HG02840 (cell line): ENCODE data around the gene VTCN1.
"Not testable (repeated sequence)": the region's sequence is repeated elsewhere in the genome, so short reads cannot be mapped to it uniquely, and the experiment has no call there.

Experiments
- ATAC-seq: cut with Tn5 transposase; IDR thresholded peaks from one replicate; pipeline ENCODE4 v1.9.1; 2021; ENCODE audit warnings: mild to moderate bottlenecking, moderate library complexity, moderate number of reproducible peaks; ENCODE audit not compliant: unreplicated experiment, low FRiP score

VTCN1 gene

GRCh38 chr1:117169871-117170596 lies 40.7 kb downstream of the VTCN1 start:
- no peak for ATAC-seq

DNA sequence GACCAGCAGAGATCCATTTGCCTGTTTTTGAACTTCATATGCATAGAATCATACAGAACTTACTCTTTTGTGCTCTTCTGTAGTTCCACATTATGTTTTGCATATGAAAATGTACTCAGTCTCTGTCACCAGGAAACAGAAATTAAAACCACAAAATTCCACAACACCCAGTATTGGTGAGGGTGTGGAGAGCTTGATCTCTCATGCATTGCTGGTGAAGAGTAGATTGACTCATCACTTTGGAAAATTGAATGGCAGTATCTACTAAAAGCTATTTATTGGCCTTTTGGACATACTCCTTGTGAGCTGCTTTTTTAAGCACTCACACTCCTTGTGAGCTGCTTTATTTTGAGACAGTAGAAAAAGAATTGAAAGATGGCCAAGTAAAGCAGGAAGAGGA lies 43.3 kb downstream of the VTCN1 start:
- no peak for ATAC-seq

DNA sequence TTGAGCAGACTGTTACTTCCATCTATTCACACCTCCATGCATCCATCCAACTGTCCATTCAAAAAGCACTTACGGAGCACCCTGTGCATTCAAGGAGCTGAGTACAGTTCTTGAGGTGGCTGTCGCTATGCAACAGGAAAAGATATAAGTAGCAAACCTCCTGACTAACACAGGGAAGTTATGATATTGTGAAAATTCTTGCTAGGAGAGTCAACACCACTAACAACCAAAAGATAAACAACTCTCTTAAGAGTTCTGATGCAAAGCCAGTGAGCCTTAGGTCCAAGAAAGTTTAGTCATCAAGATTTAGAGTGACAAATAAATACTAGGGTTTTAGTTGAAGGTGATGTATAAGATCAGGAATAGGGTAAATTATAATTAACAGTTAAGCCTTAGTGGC lies 44.7 kb downstream of the VTCN1 start:
- no peak for ATAC-seq

- no peak for ATAC-seq
Observed at GRCh38 chr1:117164209-117164608, 46.5 kb downstream of the VTCN1 start.

DNA sequence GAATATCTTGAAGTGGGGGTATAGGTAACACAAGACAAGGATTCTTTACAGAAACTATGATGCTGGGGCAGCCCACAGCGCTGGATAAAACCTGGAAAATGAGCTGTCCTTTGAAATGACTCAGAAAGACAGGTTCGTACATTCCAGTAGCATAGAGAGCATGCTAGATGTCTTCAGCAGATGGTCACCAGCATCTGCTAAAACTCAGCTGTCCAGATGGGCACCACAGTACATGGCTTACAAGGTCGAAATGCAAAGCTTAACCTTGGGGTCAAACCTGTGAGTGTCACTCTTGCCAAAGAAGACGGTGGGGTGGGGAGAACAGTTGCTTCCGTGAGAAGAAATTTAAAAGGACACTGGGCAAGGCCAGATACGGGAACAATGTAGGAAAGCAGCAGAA lies 47.9 kb downstream of the VTCN1 start:
- no peak for ATAC-seq

DNA sequence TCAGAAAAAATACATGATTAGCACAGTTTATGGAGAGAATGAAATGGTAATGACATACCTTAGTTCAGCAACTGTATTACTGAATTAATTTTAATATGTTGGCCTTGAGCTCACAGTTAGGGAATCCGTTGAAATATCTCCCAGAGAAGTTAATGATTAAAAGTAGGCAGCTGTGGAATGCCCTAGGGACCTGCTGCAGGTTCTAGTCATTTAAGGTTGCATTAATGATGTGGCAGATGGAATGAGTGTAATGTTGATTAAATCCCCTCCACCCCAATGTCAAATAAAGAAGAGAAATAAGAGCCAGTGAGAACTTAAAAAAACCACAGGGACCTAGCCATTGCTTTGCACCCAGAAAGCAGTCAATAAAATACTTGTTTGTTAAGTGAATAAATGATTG lies 48.8 kb downstream of the VTCN1 start:
- no peak for ATAC-seq

DNA sequence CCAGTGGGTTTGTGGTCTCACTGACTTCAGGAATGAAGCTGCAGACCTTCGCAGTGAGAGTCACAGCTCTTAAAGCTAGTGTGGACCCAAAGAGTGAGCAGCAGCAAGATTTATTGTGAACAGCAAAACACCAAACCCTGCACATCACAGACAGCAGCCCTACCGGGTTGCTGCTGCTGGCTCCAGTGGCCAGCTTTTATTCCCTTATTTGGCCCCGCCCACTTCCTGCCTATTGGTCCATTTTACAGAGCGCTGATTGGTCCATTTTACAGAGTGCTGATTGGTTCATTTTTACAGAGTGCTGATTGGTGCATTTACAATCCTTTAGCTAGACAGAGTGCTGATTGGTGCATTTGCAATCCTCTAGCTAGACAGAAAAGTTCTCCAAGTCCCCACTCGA lies 59.4 kb downstream of the VTCN1 start:
- ATAC-seq, result not testable (repeated sequence)

GRCh38 chr1:117150316-117150715 lies 60.4 kb downstream of the VTCN1 start:
- no peak for ATAC-seq

DNA sequence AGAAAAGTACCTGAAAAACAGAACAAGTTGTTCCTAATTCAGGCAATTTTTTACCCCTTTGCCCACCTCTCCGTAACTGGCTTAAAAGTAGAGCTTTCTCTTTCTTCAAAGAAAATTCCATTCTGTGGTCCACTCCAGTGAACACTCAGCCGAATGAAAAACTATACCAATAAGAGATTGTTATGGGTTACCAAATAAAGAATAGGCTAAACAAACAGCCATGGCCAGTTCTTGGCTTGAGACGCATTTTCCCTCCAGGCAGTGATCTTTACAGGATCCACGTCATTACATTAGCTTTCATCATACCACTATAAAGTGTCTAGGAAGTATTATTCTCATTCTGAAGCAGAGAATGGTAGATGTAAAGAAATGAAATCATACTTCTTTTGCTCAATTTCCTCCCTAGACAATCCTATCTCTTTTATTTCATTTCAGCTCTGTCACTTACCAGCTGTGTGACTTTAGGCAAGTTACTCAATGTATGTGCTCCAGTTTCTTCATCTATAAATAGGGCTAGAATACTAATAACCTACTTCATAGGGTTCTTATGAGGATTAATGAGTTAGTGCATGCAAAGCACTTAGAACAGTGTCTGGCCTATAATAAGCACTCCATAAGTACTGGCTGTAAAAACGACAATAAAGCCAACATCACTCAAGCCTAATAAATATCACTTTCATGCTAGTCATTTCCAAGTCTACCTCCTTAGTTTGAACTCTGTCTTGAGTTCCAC lies 62.7 kb downstream of the VTCN1 start:
- ATAC-seq, result no peak

- no peak for ATAC-seq
Observed at GRCh38 chr1:117147341-117147831, 63.3 kb downstream of the VTCN1 start.

GRCh38 chr1:117146575-117147340 lies 64.0 kb downstream of the VTCN1 start:
- no peak for ATAC-seq

- no peak for ATAC-seq
Observed at GRCh38 chr1:117146072-117146471, 64.7 kb downstream of the VTCN1 start.

GRCh38 chr1:117143871-117144270 lies 66.9 kb downstream of the VTCN1 start:
- no peak for ATAC-seq

DNA sequence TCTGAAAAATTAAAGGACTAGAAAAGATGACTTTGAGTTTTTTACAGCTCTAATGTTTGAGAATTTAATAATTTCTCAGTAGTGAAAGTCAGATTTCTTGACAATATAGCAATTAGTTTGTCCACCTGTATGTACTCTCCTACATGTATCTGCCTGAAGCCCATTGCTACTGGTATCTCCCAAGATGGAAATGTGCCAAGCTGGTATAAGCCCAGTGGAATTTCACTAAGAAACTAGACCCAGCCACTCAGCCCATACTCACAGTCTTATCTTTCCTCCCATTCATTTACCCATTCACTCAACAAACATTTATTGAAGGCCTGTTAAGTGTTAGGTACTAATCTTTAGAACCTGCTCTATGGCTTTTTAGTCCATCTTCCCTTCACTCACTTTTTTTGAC lies 67.6 kb downstream of the VTCN1 start:
- no peak for ATAC-seq

- ATAC-seq, result no peak
Observed at GRCh38 chr1:117142200-117142599, 68.5 kb downstream of the VTCN1 start.

GRCh38 chr1:117138561-117138960 lies 72.2 kb downstream of the VTCN1 start:
- no peak for ATAC-seq

- ATAC-seq, result no peak
Observed at GRCh38 chr1:117138106-117138505, 72.6 kb downstream of the VTCN1 start.

DNA sequence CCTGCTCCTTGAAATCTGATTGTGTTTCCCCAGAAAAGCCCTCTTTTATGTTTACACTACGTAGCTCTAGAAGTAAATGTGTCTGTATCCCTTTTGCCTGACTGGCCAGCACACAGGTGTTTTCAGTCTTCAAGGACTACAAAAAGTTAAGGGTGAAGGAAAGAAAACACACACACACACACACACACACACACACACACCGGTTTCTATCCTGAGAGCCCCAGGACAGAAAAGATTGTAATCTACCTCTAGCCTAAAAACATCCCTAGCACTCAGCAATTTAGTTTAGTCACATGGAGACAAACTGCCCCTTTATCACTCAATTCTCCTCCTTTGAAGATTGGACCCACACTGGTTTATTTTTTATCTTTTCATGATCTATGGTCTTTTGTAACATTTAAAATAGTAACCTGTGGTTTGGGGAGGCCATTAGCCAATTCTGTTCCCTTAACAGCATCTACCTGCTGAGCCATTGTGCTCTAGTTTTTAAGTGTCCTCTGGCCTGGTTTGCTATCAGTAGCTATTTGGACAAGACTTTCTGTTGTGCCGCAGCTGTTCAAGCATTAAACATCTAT lies 73.4 kb downstream of the VTCN1 start:
- no peak for ATAC-seq

DNA sequence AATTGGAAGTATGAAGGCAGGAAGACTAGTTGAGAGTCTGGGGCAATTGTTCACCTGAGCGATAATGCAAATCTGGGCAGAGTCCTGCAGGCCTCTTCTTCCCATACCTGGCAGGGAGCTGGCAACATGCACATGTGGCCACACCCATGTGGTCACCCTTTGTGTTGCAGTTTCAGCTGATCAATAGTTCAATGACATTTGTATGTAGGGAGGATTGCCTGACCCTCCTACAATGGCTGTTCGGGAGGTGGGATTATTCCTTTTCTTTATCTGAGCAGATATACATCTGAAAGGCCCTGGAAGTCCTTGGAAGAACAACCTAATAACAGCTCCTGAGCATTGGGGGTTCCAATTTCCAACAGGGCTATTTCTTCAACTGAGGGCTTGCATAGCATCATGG lies 74.0 kb downstream of the VTCN1 start:
- no peak for ATAC-seq

DNA sequence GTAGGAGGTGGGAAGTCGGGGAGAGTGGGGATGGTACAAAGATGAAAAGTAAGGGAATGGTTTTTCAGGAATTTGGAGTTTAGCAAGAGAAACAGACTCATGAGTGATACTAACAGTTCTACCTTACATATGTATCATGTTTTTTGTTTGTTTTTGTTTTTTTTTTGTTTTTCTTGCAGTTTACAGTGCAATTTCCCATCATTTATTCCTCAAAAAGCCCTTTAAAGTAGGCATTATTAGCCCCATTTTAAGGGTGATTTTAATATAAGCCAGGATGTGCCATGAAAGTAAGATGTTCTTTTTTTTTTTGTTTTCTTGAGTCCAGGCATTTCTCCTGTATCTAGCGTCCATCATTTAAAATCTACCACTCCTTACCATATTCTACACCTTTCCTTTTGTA lies 75.4 kb downstream of the VTCN1 start:
- ATAC-seq, result no peak

DNA sequence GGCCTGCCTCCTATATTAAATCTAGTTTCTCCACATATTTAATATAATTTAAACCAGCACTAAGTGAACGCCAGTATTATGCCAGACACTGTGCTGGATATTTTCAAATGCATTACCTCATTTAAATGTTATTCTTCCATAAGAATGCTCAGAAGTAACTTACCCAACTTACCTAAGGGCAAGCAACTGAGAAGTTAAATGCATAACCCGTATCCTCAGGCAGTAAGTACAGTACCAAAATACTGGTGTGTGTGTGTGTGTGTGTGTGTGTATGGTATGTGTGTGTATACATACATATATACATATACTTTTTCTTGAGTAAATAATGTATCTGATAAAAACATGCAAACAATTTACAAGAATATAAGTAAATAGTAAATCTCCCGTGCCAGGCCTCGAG lies 80.2 kb downstream of the VTCN1 start:
- ATAC-seq, result no peak
